Activated T-helper 1 cell treated with Interleukin-2 at 50 U/mL for 16 hours (primary cell): ENCODE results near the gene TADA2B.
"Not testable (repeated sequence)": the region's sequence is repeated elsewhere in the genome, so short reads cannot be mapped to it uniquely, and the experiment has no call there.

Source experiments
- DNase-seq: peaks from one replicate; pipeline ENCODE4 v3.0.0-alpha.2; 2020; ENCODE audit warnings: low read depth

The TADA2B gene

GRCh38 chr4:7083597-7084563 is 40.7 kb downstream of the TADA2B start:
- no peak for DNase-seq

DNA sequence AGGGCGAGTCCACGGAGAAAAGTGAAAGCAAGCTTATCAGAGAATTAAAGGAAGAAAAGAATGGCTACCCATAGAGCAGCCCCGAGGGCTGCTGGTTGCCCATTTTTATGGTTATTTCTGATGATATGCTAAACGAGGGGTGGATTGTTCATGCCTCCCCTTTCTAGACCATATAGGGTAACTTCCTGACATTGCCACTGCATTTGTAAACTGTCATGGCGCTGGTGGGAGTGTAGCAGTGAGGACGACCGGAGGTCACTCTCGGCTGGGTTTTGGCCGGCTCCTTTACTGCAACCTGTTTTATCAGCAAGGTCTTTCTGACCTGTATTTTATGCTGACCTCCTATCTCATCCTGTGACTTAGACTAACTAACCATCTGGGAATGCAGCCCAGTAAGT is 41.4 kb downstream of the TADA2B start:
- not testable (repeated sequence) for DNase-seq

DNA sequence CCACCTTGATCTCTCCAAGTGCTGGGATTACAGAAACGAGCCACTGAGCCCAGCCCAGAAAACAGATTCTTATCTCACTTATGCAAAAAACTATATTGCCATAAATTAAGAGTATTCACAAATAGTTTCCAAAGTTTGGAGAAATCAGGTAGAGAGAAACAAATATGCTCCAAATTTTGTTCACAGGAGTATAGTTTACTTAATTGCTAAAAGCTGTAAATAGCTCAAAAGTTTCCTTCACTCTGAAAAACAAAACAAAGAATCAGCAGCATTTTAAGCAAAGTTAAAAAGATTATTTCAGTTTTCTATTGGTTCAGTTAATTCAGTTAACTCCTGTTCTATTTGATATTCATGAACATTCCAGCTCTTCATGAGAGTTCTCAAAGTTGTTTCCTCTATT is 43.2 kb downstream of the TADA2B start:
- DNase-seq: no peak

DNA sequence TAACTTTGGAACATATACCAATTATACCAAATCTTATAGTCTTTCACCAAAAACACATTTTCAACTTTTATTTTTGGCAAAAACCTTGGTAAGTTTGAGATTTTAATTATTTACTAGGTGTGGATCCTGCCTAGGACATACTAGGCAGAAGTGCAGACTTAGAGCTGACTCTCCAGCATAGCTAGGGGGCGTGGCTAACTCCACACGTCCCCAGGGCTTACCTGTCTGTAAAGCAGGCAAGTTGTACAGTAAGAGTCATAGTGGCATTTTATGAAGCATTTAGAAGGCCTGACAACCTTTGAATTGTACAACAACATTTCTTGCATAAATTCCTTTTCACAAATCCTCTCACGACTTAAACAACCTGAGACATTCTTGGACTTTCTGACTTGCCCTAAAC is 43.9 kb downstream of the TADA2B start:
- DNase-seq: no peak

DNA sequence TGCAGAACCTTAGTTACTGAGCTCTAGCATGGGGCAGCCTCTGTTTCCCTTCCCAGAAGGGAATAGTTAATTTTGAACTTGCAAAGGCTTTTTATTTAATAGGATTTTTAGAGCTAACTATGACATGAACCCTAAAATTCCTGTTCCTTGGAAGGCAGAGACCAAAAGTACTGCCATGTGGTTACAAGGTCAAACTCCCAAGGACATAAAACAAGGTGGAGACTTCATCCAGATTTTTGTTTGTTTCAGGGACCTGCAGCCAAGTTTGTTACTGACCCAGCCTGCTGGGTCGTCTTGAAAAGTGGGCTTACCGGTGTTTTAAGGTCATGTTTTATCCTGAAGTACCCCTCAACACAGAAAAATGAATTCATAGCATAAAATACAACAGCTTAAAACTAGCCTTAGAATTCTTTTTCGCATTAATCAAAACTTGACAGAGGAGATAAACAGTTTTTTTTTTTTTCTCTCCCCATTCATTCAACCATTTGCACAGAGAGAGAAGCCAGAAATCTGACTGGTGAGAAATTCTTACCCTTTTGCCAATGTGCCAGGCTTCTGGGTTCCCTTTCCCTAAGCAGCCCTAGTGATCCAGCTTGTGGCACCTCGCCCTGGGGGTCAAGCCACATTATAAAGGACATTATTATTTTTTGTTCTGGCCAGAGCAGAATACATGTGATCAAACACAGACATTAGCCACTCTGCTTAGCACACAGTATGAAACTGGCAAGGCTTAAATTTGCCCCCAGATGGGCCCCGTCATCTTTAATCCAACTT is 46.2 kb downstream of the TADA2B start:
- DNase-seq: no peak

DNA sequence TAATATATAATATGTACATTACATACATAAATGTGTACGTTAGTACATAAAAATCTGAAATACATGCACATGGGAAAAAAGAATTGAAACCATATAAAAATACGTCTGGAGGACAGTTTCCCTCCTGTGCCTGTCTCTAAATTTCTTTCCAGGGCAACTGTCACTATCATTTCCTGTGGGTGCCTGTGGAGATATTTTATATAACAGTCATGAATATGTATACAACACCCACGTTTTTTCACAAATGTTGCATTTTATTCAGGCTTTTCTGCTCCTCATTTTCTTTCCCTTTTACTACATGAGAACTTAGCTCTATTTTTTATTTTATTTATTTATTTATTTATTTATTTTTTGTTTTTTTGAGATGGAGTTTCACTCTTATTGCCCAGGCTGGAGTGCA is 48.9 kb downstream of the TADA2B start:
- no peak for DNase-seq

DNA sequence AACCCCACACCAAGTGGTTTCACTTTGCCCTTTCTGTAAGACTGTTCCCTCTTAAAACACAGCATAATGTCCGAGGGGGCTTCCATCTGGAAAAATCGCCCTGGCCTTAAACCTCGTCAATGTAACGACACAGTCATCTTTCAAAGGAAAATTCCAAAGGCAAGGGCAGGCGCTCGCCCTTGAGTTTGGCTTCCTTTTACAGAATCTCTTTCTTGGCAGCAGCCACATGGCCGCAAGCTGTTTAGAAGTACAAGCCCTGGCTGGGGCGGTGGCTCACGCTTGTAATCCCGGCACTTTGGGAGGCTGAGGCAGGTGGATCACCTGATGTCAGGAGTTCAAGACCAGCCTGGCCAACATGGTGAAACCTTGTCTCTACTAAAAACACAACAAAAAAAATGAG is 51.7 kb downstream of the TADA2B start:
- no peak for DNase-seq

DNA sequence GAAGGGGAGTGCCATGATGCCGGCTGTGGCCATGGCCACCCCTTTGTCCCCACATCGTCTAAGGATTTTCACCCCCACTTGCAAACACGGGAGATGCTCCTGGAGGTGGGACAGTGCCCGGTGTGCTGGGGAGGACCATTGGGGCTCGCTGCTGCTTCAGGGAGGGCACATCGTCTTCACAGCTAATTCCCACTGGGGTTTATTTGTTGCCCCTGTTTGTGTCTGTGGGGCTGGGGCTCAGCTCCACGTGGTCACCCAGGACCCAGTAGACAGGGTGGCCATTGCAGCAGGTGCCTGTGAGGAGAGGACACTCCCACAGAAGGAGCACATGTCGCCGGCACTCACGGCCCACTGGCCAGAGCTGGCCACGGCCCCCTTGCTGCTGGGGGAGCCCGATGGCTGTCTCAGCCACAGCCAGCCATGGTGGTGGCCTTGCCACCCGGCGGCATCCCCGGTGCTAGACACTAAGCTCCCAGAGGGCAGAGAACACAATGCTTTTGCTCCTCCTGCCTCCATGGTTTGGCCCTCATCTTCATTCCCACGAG is 52.5 kb downstream of the TADA2B start:
- no peak for DNase-seq

GRCh38 chr4:7096236-7096635 is 53.1 kb downstream of the TADA2B start:
- no peak for DNase-seq

- peak; percentile 31 for DNase-seq
Observed at GRCh38 chr4:7101692-7102515, 58.7 kb downstream of the TADA2B start.

DNA sequence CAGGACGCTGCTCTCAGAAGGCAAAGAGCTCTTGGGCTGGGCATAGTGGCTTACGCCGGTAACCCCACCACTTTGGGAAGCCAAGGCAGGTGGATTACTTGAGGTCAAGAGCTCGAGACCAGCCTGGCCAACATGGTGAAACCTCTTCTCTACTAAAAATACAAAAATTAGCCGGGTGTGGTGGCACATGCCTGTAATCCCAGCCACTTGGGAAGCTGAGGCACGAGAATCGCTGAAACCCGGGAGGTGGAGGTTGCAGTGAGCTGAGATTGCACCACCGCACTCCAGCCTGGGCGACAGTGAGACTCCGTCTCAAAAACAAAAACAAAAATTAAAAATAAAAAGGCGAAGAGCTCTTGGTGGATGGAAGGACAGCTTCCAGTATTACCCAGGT is 59.3 kb downstream of the TADA2B start:
- DNase-seq: not testable (repeated sequence)

- DNase-seq: peak; percentile 63
Observed at GRCh38 chr4:7103031-7103606, 59.9 kb downstream of the TADA2B start.

DNA sequence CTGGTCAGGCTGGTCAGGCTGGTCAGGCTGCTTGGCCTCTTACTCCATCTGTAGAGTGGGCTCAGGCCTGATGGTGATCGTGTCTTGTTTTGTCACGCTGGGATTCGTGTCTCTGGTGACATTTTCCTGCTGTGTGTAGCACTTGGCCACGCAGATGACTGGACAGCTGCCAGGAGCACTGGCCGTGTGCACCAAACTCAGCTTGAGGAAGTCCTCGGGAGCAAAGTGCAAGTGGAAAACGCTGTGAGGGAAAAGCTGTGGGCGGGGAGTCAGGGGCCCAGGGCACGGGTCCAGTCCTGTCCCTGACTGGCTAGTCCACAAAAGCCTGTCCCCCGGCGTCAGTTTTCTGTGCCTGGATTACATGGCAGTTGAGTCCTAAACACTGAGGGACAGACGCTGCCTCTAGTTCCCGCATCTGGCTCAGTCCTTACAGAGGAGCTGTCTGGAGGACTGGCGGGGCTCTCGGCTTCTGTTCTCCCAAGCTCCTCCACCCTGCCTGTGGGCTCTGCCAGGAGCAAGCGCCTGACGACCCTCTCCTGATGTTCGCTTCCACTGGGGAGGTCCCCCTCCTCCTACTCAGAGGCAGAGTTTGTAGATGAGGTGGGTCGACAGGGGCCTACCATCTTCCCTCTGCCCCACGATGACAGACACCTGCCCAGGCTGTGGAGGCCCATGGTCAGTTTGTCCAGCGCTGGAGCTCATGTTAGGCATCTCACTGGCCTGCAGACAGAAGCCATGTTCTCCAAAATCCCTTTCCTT is 60.6 kb downstream of the TADA2B start:
- no peak for DNase-seq

GRCh38 chr4:7104366-7105031 is 61.3 kb downstream of the TADA2B start:
- no peak for DNase-seq

DNA sequence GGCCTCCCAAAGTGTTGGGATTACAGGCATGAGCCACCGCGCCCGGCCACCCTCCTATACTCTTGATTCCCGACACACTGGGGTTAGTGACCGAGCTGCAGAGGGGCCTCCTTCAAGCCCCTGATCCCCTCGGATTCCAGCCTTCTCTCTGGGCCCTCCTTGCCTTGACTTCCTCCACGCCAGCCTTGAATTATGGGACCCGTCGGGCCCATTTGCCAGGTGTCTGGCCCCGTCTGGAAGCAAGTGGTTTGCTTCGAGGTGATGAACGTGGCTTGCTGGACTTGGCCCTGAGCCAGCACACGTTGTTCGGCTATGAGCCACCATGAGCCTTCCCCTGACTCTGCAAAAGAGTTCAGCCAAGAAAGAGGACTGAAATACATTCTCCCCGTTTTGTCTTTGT is 62.1 kb downstream of the TADA2B start:
- no peak for DNase-seq

- no peak for DNase-seq
Observed at GRCh38 chr4:7107166-7107905, 64.2 kb downstream of the TADA2B start.
